HCT116 (cell line): ENCODE data around the gene AMDHD2. TPM values are rescaled to one million over a fixed set of nuclear protein-coding genes. Genes with fewer than 3 reads are reported as not detected.
A peak's percentile ranks its signal among the peaks of the same experiment; 100 is the strongest.

Source experiments
- ATAC-seq: fragments of 200-7000 bp; cut with Tn5 transposase; 2 replicates; pipeline ENCODE4 v1.9.1; 2020; ENCODE audit warnings: mild to moderate bottlenecking, moderate library complexity
- BruUV-seq: library from RNA; stranded (reverse); fragments of 400-500 nt; replicated peaks from 2 replicates; lab custom pipeline; 2021; lab: Mats Ljungman, UMichigan
- CTCF ChIA-PET: fragments of 300-600 bp; sonication (Branson Sonifier 250); formaldehyde crosslinking; loops from one replicate; lab custom pipeline; 2021; ENCODE audit warnings: antibody characterized with exemption; lab: Charles Lee
- POLR2A ChIA-PET: fragments of 300-600, 350-600 bp; sonication (Branson Sonifier 250); formaldehyde crosslinking; loops from one replicate; lab custom pipeline; 2021; ENCODE audit warnings: antibody characterized with exemption; lab: Charles Lee
- RAD21 ChIA-PET, 2 experiments: fragments of 300-600 bp; sonication (Branson Sonifier 250); formaldehyde crosslinking; loops; one replicate each; lab custom pipeline; 2023; ENCODE audit warnings: low total read pairs in 2 of 2; ENCODE audit not compliant: uncharacterized antibody in 2 of 2, unreplicated experiment in 2 of 2, low non-redundant PET in 1 of 2; lab: Charles Lee
- DNase-seq: peaks from one replicate; pipeline ENCODE4 v3.0.0-alpha.2; 2010; ENCODE audit warnings: low read depth, low spot score
- H2AFZ ChIP-seq: fragments of 200-600 bp; shearing (Covaris generic), sonication (generic); 2 replicates; pipeline ENCODE4 v1.6.1; 2017; ENCODE audit warnings: low read depth, mixed run types, mixed read lengths, antibody characterized with exemption, low read length; ENCODE audit not compliant: poor library complexity, severe bottlenecking
- H3K27ac ChIP-seq: 2 replicates; pipeline ENCODE4 v1.5.1; 2012; ENCODE audit warnings: low read depth, low read length
- H3K27me3 ChIP-seq: fragments of 200-600 bp; sonication (generic); 2 replicates; pipeline ENCODE4 v1.6.1; 2016; ENCODE audit warnings: mixed run types, low read length, mixed read lengths; ENCODE audit not compliant: insufficient read depth
- H3K36me3 ChIP-seq, 2 experiments: fragments of 200-500 bp in 1 of 2; fragments of 200-600 bp in 1 of 2; sonication (Bioruptor generic) in 1 of 2; sonication (generic) in 1 of 2; 2 replicates each; pipeline versions ENCODE4 v1.5.1 to v1.6.1; 2014 to 2016; ENCODE audit warnings: low read length in 2 of 2, inconsistent platforms in 1 of 2, mixed read lengths in 1 of 2, mixed run types in 1 of 2; ENCODE audit not compliant: insufficient read depth in 2 of 2, control insufficient read depth in 1 of 2
- H3K4me1 ChIP-seq, 2 experiments: fragments of 200-600 bp in 1 of 2; sonication (generic) in 1 of 2; 2 replicates each; pipeline versions ENCODE4 v1.5.1 to v1.6.1; 2012 to 2017; ENCODE audit warnings: low read length in 2 of 2, inconsistent platforms in 1 of 2, mild to moderate bottlenecking in 1 of 2, mixed read lengths in 1 of 2, mixed run types in 1 of 2, moderate library complexity in 1 of 2; ENCODE audit not compliant: insufficient read depth in 2 of 2, control insufficient read depth in 1 of 2
- H3K4me2 ChIP-seq: fragments of 200-600 bp; sonication (generic); 2 replicates; pipeline ENCODE4 v1.6.1; 2017; ENCODE audit warnings: mixed run types, low read length, mixed read lengths
- H3K4me3 ChIP-seq, 2 experiments: fragments of 200-600 bp in 1 of 2; sonication (generic) in 1 of 2; replicated peaks in 1 of 2; 2 replicates each; pipeline ENCODE4 v1.5.1; 2011 to 2016; ENCODE audit warnings: low read length in 2 of 2, control low read depth in 1 of 2, low read depth in 1 of 2, mild to moderate bottlenecking in 1 of 2, mixed read lengths in 1 of 2, mixed run types in 1 of 2
- H3K79me2 ChIP-seq: fragments of 200-600 bp; sonication (generic); 2 replicates; pipeline ENCODE4 v1.6.1; 2017; ENCODE audit warnings: mild to moderate bottlenecking, mixed run types, low read length, moderate library complexity, mixed read lengths; ENCODE audit not compliant: insufficient read depth
- H3K9ac ChIP-seq: fragments of 200-600 bp; sonication (generic); 2 replicates; pipeline ENCODE4 v1.6.1; 2016; ENCODE audit warnings: low read length, mixed read lengths
- H3K9me2 ChIP-seq: fragments of 200-600 bp; sonication (generic), shearing (Covaris generic); 2 replicates; pipeline ENCODE4 v1.6.1; 2017; ENCODE audit warnings: mixed run types, mild to moderate bottlenecking, moderate library complexity; ENCODE audit not compliant: insufficient read depth
- H3K9me3 ChIP-seq, 2 experiments: fragments of 200-500 bp in 1 of 2; fragments of 200-600 bp in 1 of 2; sonication (Bioruptor generic) in 1 of 2; sonication (generic) in 1 of 2; 2 replicates each; pipeline ENCODE4 v1.6.1; 2014 to 2017; ENCODE audit warnings: low read length in 2 of 2, mixed read lengths in 2 of 2, inconsistent platforms in 1 of 2, low read depth in 1 of 2, mild to moderate bottlenecking in 1 of 2, mixed run types in 1 of 2, moderate library complexity in 1 of 2; ENCODE audit not compliant: control insufficient read depth in 1 of 2, insufficient read depth in 1 of 2
- H4K20me1 ChIP-seq: fragments of 200-600 bp; sonication (generic), shearing (Covaris generic); 2 replicates; pipeline ENCODE4 v1.6.1; 2017; ENCODE audit warnings: mixed run types, mild to moderate bottlenecking, moderate library complexity; ENCODE audit not compliant: insufficient read depth
- ATF3 ChIP-seq: IDR thresholded peaks from 2 replicates; pipeline ENCODE4 v1.6.1; 2012
- EGR1 ChIP-seq: IDR thresholded peaks from 2 replicates; pipeline ENCODE4 v1.6.1; 2012; ENCODE audit warnings: low read depth
- EZH2 ChIP-seq: fragments of 200-600 bp; sonication (generic); IDR thresholded peaks from 2 replicates; pipeline ENCODE4 v1.6.1; 2017; ENCODE audit warnings: antibody characterized with exemption, mixed run types
- EZH2phosphoT487 ChIP-seq: fragments of 200-600 bp; IDR thresholded peaks from 2 replicates; pipeline ENCODE4 v1.6.1; 2018; ENCODE audit warnings: antibody characterized with exemption, borderline replicate concordance
- POLR2A ChIP-seq: IDR thresholded peaks from 2 replicates; pipeline ENCODE4 v1.7.0; 2011; ENCODE audit warnings: borderline replicate concordance; ENCODE audit not compliant: insufficient read depth, insufficient read length; ENCODE audit errors: extremely low read depth
- REST ChIP-seq: IDR thresholded peaks from 2 replicates; pipeline ENCODE4 v1.6.1; 2012; ENCODE audit warnings: low read depth
- SP1 ChIP-seq: IDR thresholded peaks from 2 replicates; pipeline ENCODE4 v1.6.1; 2012; ENCODE audit warnings: low read depth
- TCF7L2 ChIP-seq: IDR thresholded peaks from 2 replicates; pipeline ENCODE4 v1.7.0; 2011; ENCODE audit warnings: borderline replicate concordance, inconsistent platforms; ENCODE audit not compliant: insufficient read depth, insufficient read length; ENCODE audit errors: extremely low read depth
- ZFX ChIP-seq: fragments of 450-650 bp; IDR thresholded peaks from 2 replicates; pipeline ENCODE4 v1.6.1; 2017
- ZNF274 ChIP-seq: fragments of 200-500 bp; sonication (Bioruptor generic); IDR thresholded peaks from 2 replicates; pipeline ENCODE4 v1.6.1; 2014; ENCODE audit warnings: mild to moderate bottlenecking, low read depth, low read length, inconsistent platforms
- intact Hi-C: fragments of 100-400 bp; cut with micrococcal nuclease; formaldehyde crosslinking; loops from 2 replicates; pipeline ENCODE4 v1.10.0; 2022
- total RNA-seq: library from RNA; stranded (reverse); gene quantifications from one replicate; pipeline ENCODE4 v1.2.1, GENCODE V29; 2021; ENCODE audit not compliant: unreplicated experiment
- TF ChIP-seq, protein P1 (sequence below), 3 experiments: fragments of 200-600 bp in 1 of 3; sonication (generic) in 1 of 3; IDR thresholded peaks in 2 of 3; conservative IDR thresholded peaks in 1 of 3; 2 replicates each; pipeline ENCODE4 v1.5.1; 2012 to 2017; ENCODE audit warnings: low read depth in 2 of 3, low read length in 2 of 3, antibody characterized with exemption in 1 of 3, borderline replicate concordance in 1 of 3, control low read depth in 1 of 3, mild to moderate bottlenecking in 1 of 3, mixed read lengths in 1 of 3, mixed run types in 1 of 3, moderate library complexity in 1 of 3; ENCODE audit not compliant: insufficient read depth in 1 of 3

The AMDHD2 gene
- total RNA-seq, 1 experiment from 2014 or later, result 42.9 TPM

DNA sequence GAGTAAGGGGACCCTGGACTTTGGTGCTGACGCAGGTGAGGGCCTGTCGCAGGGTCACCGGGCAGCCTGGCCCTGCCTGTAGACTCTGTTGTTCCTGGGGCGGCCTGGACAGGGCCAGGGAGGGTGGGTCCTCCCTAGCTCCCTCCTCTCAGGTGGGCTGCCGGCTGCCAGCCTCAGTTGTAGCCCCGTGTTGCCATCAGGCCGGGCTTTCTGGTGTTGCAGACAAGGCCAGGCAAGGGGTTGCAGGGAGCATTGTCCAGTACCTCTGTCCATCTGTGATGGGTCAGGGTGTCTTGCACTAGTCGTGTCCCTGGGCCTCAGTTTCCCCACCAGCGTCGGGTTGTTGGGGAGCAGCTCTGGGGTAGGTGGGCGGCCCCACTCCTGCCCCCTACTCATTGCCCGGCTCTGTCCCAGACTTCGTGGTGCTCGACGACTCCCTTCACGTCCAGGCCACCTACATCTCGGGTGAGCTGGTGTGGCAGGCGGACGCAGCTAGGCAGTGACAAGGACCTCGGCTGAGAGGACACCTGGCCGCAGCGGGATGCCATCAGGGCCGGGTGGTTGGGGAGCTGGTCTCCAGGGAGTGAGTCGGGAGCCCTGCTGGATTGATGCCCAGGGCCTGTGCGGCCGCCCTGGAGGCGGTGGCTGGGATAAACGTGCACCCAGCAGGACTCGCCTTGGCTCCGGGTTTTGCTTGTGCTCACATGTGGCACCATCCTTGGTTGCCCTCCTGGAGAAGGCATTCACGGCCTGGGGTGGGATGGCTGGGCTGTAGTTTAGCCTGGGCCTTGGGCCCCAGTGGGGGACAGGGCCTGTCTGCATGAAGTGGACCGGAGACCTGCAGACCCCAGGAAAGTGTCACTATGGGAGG, 9.1 kb downstream of the AMDHD2 start:
- no peaks in the 10 kb centered on the region for H4K20me1 ChIP-seq
- H3K9ac ChIP-seq, result no peak overlapping the region
- no peak overlapping the region for H3K27ac ChIP-seq
- no peak for ATAC-seq
- CTCF ChIA-PET, result no interaction called here
- no peaks in the 10 kb centered on the region for H3K9me3 ChIP-seq
- H3K9me2 ChIP-seq, result no peaks in the 10 kb centered on the region
- no TSS peak for BruUV-seq
- H3K4me3 ChIP-seq, result no peak overlapping the region
- POLR2A ChIA-PET, result no interaction called here
- H3K4me2 ChIP-seq, result no peak overlapping the region
- intact Hi-C loops, result no loop called here
- H3K4me1 ChIP-seq, result peaks cover 6 to 29% of the 10 kb centered on the region in 2 experiments; a peak in 3 of 4 replicates
- peaks cover 9 to 29% of the 10 kb centered on the region in 2 experiments; a peak in 3 of 4 replicates for H3K36me3 ChIP-seq
- RAD21 ChIA-PET, result no interaction called here
- H2AFZ ChIP-seq, result no peak overlapping the region
- DNase-seq, result no peak
- no peaks in the 10 kb centered on the region for H3K27me3 ChIP-seq
- peaks cover 6% of the 10 kb centered on the region for H3K79me2 ChIP-seq
- TF ChIP-seq EZH2, result no peak
- TF ChIP-seq, protein P1, sequence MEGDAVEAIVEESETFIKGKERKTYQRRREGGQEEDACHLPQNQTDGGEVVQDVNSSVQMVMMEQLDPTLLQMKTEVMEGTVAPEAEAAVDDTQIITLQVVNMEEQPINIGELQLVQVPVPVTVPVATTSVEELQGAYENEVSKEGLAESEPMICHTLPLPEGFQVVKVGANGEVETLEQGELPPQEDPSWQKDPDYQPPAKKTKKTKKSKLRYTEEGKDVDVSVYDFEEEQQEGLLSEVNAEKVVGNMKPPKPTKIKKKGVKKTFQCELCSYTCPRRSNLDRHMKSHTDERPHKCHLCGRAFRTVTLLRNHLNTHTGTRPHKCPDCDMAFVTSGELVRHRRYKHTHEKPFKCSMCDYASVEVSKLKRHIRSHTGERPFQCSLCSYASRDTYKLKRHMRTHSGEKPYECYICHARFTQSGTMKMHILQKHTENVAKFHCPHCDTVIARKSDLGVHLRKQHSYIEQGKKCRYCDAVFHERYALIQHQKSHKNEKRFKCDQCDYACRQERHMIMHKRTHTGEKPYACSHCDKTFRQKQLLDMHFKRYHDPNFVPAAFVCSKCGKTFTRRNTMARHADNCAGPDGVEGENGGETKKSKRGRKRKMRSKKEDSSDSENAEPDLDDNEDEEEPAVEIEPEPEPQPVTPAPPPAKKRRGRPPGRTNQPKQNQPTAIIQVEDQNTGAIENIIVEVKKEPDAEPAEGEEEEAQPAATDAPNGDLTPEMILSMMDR (IDR thresholded peaks at IDR 0.05 in 2 of 3, conservative IDR thresholded peaks at IDR 0.05 in 1 of 3; ENCODE audit: borderline replicate concordance in 1 of 3, insufficient read depth in 1 of 3, low read depth in 2 of 3, low read length in 2 of 3), result peak in 2 of 3 experiments; percentile 7 to 38; a peak in 1 of 6 replicates
- no peak for TF ChIP-seq ZNF274

GRCh38 chr16:2529961-2530628, 9.9 kb downstream of the AMDHD2 start:
- Histone ChIP-seq H3K9me3 (no peaks in the 10 kb centered on the region), H3K4me1 (peaks cover 6 to 29% of the 10 kb centered on the region in 2 experiments; a peak in 3 of 4 replicates), H3K79me2 (peaks cover 6% of the 10 kb centered on the region), H3K27ac (no peak overlapping the region; the same call in 1 of the 2 replicates), H3K4me3 (no peak overlapping the region), H4K20me1 (no peaks in the 10 kb centered on the region), H3K9ac (no peak overlapping the region), H3K27me3 (no peaks in the 10 kb centered on the region), H3K36me3 (peaks cover 3 to 22% of the 10 kb centered on the region in 2 experiments; a peak in 2 of 4 replicates), H2AFZ (no peak overlapping the region), H3K4me2 (no peak overlapping the region), H3K9me2 (no peaks in the 10 kb centered on the region)
- ChIA-PET POLR2A (no interaction called here), CTCF (no interaction called here), RAD21 (no interaction called here)
- ATAC-seq, result no peak
- intact Hi-C loops, result no loop called here
- BruUV-seq, result no TSS peak
- no peak for DNase-seq
- no peak for TF ChIP-seq ZNF274
- no peak for TF ChIP-seq POLR2A
- no peak for TF ChIP-seq TCF7L2
- TF ChIP-seq EZH2phosphoT487, result no peak
- no peak for TF ChIP-seq ZFX
- TF ChIP-seq ATF3, result no peak
- no peak for TF ChIP-seq REST
- no peak for TF ChIP-seq EGR1
- TF ChIP-seq SP1, result no peak
